Measurements from ENCODE around the gene SBF2. TPM values are rescaled to one million over a fixed set of nuclear protein-coding genes. Genes with fewer than 3 reads are reported as not detected.

SBF2 gene
- total RNA-seq, 1 donor from 2014 or later = 21.1 TPM

DNA sequence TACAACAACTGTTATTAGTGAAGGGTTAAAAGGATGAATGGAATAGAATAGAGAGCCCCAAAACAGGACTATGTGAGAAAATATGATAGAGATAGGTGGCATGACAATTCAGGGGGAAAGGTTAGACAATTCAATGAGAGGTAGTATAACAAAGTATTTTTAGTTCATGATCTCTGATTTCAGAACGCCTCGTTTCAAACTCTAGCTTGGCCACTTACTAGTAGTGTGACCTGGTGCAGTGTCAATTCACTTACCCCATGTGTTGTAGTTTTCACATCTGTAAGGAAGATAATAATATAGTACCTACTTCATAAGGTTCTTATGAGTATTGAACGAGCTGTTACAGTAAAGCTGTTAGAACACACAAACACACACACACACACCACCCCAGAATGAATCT, 322.1 kb downstream of the SBF2 start:
- DNase-seq (ENCODE audit: low read depth) = no peak
- H3K4me3 ChIP-seq (ENCODE audit: low read depth, low read length) = no peak overlapping the region
- TF ChIP-seq, protein P1, sequence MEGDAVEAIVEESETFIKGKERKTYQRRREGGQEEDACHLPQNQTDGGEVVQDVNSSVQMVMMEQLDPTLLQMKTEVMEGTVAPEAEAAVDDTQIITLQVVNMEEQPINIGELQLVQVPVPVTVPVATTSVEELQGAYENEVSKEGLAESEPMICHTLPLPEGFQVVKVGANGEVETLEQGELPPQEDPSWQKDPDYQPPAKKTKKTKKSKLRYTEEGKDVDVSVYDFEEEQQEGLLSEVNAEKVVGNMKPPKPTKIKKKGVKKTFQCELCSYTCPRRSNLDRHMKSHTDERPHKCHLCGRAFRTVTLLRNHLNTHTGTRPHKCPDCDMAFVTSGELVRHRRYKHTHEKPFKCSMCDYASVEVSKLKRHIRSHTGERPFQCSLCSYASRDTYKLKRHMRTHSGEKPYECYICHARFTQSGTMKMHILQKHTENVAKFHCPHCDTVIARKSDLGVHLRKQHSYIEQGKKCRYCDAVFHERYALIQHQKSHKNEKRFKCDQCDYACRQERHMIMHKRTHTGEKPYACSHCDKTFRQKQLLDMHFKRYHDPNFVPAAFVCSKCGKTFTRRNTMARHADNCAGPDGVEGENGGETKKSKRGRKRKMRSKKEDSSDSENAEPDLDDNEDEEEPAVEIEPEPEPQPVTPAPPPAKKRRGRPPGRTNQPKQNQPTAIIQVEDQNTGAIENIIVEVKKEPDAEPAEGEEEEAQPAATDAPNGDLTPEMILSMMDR (IDR thresholded peaks at IDR 0.05; ENCODE audit: insufficient read depth, low read length, poor library complexity, severe bottlenecking) = no peak
- no peaks in the 10 kb centered on the region for H3K36me3 ChIP-seq (ENCODE audit: control insufficient read depth, insufficient read depth, low read length)
- no peaks in the 10 kb centered on the region for H3K27me3 ChIP-seq (ENCODE audit: control insufficient read depth, insufficient read depth, low read length)

DNA sequence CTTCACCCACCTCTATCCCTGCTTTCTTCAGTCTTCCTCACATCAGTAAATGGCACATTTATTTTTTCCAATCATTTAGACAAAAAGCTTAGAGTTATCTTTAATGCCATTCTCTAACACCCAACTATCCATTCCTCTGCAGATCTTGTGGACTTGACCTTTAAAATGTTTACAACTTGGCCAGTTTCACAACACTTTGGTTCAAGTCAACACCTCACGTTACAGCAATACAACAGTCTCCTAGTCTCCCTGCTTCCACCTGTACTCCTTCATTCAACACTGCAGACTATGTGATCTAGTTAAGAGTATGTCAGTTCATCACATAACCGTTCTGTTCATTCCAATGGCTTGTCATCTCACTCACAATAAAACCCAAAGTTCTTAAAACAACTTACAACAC, 325.0 kb downstream of the SBF2 start:
- Histone ChIP-seq H3K36me3 (ENCODE audit: control insufficient read depth, insufficient read depth, low read length) (no peaks in the 10 kb centered on the region), H3K27me3 (ENCODE audit: control insufficient read depth, insufficient read depth, low read length) (no peaks in the 10 kb centered on the region), H3K4me3 (ENCODE audit: low read depth, low read length) (no peak overlapping the region)
- no peak for DNase-seq (ENCODE audit: low read depth)
- TF ChIP-seq, protein P1 (IDR thresholded peaks at IDR 0.05; ENCODE audit: insufficient read depth, low read length, poor library complexity, severe bottlenecking) = no peak

DNA sequence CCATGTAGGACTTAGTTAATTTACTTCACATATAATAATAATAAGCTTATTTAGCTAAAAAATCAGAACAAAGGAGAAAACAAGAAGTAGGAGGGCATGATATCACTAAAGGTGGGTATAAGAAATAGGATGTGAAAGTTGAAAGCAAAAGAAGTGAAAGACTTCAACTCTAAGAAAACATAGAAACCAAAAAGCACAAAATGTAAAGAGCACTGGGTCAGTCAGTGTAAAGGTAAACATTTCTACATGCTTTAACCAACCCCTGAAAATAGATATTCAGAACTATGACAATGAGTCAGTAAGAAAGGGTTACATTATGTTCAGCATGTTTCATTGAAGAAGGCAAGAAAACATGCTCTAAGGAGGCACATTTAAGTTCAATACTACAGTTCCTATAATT, 331.3 kb downstream of the SBF2 start:
- Histone ChIP-seq H3K4me3 (ENCODE audit: low read depth, low read length) (no peak overlapping the region), H3K36me3 (ENCODE audit: control insufficient read depth, insufficient read depth, low read length) (no peaks in the 10 kb centered on the region), H3K27me3 (ENCODE audit: control insufficient read depth, insufficient read depth, low read length) (no peaks in the 10 kb centered on the region)
- TF ChIP-seq, protein P1 (IDR thresholded peaks at IDR 0.05; ENCODE audit: insufficient read depth, low read length, poor library complexity, severe bottlenecking) = no peak
- no peak for DNase-seq (ENCODE audit: low read depth)

DNA sequence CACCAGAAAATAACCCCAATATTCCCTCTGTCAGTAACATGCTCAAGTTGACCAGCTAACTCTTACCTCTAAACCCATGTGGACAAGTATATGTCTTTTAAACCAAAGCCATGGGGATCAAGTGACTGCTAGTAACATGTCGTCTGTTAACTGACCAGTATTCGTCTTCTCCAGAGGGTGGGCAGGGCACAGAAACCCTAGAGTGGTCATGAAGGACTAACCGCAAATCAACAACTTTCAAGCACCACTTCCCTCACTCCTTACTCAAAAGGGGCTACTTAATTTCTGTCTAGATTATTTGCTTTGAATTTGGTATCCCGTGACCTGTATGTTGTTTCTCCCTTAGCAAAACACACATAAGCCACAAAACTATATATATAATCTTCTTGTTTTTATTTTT, 336.9 kb downstream of the SBF2 start:
- DNase-seq (ENCODE audit: low read depth) = no peak
- TF ChIP-seq, protein P1 (IDR thresholded peaks at IDR 0.05; ENCODE audit: insufficient read depth, low read length, poor library complexity, severe bottlenecking) = no peak
- Histone ChIP-seq H3K4me3 (ENCODE audit: low read depth, low read length) (no peak overlapping the region), H3K36me3 (ENCODE audit: control insufficient read depth, insufficient read depth, low read length) (no peaks in the 10 kb centered on the region), H3K27me3 (ENCODE audit: control insufficient read depth, insufficient read depth, low read length) (no peaks in the 10 kb centered on the region)

DNA sequence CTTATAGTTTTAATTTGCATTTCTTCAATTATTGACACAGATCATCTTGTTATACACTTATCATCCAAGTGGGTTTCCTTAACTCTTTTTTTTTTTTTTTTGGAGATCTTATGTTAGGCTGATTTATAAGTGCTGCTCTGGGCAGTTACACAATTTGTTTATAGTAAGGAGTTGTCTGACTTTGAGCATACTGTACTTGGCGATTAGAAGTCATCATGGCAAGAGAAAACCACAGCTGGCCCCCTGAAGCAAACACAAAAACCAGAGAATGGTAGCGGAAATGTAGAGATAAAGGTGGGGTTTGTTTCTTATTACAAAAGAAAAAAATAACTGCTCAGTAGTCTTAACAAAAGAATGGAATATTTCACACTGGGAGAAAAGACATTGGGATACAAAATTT, 337.5 kb downstream of the SBF2 start:
- H3K4me3 ChIP-seq (ENCODE audit: low read depth, low read length) = no peak overlapping the region
- no peaks in the 10 kb centered on the region for H3K27me3 ChIP-seq (ENCODE audit: control insufficient read depth, insufficient read depth, low read length)
- no peaks in the 10 kb centered on the region for H3K36me3 ChIP-seq (ENCODE audit: control insufficient read depth, insufficient read depth, low read length)
- DNase-seq (ENCODE audit: low read depth) = no peak
- TF ChIP-seq, protein P1 (IDR thresholded peaks at IDR 0.05; ENCODE audit: insufficient read depth, low read length, poor library complexity, severe bottlenecking) = no peak

DNA sequence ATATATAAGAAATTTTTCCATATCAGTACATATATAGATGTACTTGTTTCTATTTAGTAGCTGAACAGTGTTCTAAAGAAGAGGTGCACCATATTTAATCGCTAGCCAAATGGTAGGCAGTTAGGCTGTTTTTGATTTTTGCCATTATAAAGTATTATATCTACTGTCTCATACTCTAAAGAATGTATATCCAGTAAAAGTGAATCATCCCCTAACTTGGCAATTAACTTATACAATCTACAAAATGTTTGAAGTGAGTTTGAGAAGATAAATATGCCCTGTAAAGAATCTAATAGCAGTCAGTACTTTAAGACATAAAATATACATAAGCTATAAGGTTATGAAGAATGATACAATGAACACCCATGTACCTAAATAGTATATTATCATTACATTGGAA, 338.6 kb downstream of the SBF2 start:
- DNase-seq (ENCODE audit: low read depth) = no peak
- Histone ChIP-seq H3K4me3 (ENCODE audit: low read depth, low read length) (no peak overlapping the region), H3K27me3 (ENCODE audit: control insufficient read depth, insufficient read depth, low read length) (no peaks in the 10 kb centered on the region), H3K36me3 (ENCODE audit: control insufficient read depth, insufficient read depth, low read length) (no peaks in the 10 kb centered on the region)
- TF ChIP-seq, protein P1 (IDR thresholded peaks at IDR 0.05; ENCODE audit: insufficient read depth, low read length, poor library complexity, severe bottlenecking) = no peak
